Choroid plexus epithelial cell (primary cell): ENCODE measurements around the gene XIRP2.
"Not testable (repeated sequence)": the region's sequence is repeated elsewhere in the genome, so short reads cannot be mapped to it uniquely, and the experiment has no call there.

Experiments used
- DNase-seq: peaks from one replicate; pipeline ENCODE4 v3.0.0-alpha.2; 2010; ENCODE audit warnings: low read depth
- H3K4me3 ChIP-seq: 2 replicates; pipeline ENCODE4 v1.5.1; 2011; ENCODE audit warnings: low read depth, mild to moderate bottlenecking, control low read depth, low read length, moderate library complexity
- TF ChIP-seq, protein P1 (sequence below): conservative IDR thresholded peaks from 2 replicates; pipeline ENCODE4 v1.5.1; 2011; ENCODE audit warnings: low read depth, mild to moderate bottlenecking, control low read depth, inconsistent platforms, low read length, moderate library complexity

XIRP2 gene

DNA sequence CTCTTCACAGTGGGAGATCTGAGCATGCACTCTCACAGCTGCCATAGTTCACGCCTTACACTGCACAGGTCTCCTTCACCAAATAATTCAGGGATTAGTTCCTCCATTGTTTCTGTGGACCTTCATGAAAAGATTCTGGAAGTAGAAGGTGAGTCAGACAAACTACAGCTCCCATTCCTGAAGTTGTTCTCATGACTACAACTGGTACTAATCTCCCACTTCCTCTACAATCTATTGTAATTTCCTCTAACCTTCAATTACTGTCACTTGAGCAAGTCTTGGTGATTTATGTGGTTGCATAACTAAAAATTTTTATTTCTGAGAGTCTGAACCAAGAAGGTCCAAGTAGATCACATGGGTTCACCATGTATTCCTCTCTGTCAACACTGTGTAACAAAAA lies 128.7 kb downstream of the XIRP2 start:
- DNase-seq = no peak
- TF ChIP-seq, protein P1, sequence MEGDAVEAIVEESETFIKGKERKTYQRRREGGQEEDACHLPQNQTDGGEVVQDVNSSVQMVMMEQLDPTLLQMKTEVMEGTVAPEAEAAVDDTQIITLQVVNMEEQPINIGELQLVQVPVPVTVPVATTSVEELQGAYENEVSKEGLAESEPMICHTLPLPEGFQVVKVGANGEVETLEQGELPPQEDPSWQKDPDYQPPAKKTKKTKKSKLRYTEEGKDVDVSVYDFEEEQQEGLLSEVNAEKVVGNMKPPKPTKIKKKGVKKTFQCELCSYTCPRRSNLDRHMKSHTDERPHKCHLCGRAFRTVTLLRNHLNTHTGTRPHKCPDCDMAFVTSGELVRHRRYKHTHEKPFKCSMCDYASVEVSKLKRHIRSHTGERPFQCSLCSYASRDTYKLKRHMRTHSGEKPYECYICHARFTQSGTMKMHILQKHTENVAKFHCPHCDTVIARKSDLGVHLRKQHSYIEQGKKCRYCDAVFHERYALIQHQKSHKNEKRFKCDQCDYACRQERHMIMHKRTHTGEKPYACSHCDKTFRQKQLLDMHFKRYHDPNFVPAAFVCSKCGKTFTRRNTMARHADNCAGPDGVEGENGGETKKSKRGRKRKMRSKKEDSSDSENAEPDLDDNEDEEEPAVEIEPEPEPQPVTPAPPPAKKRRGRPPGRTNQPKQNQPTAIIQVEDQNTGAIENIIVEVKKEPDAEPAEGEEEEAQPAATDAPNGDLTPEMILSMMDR = no peak
- H3K4me3 ChIP-seq = no peak overlapping the region

DNA sequence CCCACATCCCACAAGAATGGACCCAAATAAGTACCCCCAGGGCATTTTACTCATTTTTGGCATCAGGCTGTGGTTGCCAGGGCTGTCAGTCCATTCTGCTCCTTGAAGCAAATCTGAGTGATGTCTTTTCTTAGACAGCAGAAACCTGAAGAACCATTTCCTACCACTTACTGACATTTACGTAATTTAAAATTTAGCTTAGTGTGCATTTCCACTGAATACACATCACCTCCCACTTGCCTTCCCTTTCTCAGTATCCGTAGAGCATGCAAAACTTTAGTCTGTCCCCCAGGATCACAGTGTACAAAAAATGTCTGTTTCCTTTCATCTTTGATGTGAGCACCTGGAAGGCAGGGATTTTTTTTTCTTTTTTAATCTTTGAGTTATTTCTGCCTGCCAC lies 130.3 kb downstream of the XIRP2 start:
- H3K4me3 ChIP-seq = no peak overlapping the region
- TF ChIP-seq, protein P1 = no peak
- no peak for DNase-seq

DNA sequence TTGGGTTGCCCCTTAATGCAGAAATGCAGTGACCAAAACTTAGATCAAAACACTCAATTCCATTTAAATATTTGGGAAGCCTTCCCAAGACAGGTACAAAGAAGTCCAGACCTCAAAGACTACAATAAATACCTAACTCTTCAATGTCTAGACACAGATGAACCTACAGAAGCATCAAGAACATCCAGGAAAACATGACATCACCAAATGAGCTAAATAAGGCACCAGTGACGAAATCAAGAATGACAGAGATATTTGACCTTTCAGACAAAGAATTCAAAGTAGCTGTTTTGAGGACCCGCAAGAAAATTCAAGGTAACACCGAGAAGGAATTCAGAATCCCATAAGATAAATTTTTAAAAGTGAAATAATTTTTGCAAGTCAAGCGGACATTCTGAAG lies 140.2 kb downstream of the XIRP2 start:
- H3K4me3 ChIP-seq = no peak overlapping the region
- no peak for DNase-seq
- TF ChIP-seq, protein P1 = no peak

DNA sequence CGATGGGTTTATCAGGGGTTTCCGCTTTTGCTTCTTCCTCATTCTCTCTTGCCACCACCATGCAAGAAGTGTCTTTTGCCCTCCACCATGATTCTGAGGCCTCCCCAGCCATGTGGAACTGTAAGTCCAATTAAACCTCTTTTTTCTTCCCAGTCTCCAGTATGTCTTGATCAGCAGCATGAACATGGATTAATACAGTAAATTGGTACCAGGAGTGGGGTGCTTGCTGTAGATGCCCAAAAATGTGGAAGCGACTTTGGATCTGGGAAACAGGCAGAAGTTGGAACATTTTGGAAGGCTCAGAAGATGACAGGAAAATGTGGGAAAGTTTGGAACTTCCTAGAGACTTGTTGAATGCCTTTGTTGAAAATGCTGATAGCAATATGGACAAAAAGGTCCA lies 146.7 kb downstream of the XIRP2 start:
- not testable (repeated sequence) for H3K4me3 ChIP-seq, DNase-seq

DNA sequence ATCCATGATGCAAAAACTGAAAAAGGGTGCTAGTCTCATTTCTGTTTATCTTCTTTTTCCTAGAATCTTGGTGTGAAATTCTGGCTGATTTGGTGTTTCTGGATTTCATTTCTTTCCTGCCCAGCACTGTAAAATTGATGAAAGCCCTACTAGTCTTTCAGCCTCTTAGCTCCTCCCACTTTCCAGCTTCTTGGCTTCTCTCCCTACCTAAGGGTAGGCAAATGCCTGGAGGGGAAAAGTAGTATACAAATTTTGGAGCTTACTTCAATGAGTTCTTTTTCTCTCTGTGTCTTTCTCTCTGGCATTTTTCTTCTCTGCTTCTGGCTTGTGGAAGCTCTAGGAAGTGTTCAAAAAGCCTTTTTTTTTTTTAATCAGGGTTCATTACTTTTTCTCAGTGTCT lies 160.5 kb downstream of the XIRP2 start:
- no peak for DNase-seq
- no peak overlapping the region for H3K4me3 ChIP-seq
- TF ChIP-seq, protein P1 = no peak

DNA sequence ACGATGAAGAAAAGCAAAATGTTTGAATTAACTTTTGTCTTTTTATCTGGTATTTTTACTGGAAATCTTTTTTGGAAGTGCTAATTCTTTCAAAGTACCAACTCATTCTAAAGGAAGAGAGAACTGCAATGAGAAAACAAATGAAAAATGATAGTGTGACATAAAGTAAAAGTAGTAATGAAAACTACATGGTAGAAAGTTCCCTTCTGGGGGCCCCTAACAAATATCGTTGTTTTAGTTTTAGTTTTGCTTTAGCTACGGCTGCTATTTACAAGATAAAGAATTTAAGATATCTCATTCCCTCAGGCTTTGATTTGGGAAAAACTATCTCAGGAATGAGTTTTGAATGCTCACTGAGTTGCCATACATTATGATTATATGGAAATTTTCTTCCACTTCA lies 161.4 kb downstream of the XIRP2 start:
- TF ChIP-seq, protein P1 = no peak
- H3K4me3 ChIP-seq = no peak overlapping the region
- no peak for DNase-seq

DNA sequence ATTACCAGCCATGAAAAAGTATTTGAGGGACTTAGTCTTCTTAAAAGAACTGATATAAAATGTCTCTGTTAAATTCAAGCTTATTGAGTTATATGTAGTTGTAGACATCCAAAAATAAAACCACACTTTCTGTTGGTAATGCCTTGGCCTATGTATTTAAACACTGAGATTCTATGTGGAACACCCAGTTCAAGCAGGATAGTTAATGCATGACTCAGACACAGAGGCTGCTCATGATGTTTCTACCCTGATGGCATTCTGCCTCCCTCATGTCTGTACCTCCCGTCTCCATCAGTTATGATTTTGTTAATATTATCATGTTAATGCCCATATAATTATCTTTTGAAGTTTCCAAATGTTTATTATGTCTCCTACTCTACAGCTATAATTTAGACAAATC lies 164.5 kb downstream of the XIRP2 start:
- no peak overlapping the region for H3K4me3 ChIP-seq
- TF ChIP-seq, protein P1 = no peak
- peak; percentile 85 for DNase-seq

DNA sequence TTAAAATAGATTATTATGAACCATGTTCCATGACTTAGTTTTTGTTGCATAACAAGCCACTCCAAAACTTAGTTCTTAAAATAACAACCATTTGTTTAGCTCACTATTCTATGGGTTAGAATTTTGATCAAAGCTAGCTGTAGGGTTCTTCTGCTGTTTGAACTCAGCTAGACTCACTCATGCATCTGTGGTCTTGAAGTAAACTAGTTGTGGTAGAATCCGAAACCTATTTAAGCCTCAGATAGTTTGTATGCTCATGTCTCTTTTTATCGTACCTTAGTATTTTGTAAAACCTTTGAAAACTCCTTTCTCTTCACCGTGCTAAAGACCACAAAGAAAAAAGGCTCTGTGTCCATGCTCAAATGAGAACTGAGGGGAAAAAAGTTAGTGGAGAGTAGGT lies 166.6 kb downstream of the XIRP2 start:
- no peak overlapping the region for H3K4me3 ChIP-seq
- no peak for DNase-seq
- TF ChIP-seq, protein P1 = no peak
